HG03139 (cell line): ENCODE measurements around the gene RASGRF2.
"Not testable (repeated sequence)": the region's sequence is repeated elsewhere in the genome, so short reads cannot be mapped to it uniquely, and the experiment has no call there.

Experiments
- ATAC-seq: cut with Tn5 transposase; IDR thresholded peaks from one replicate; pipeline ENCODE4 v1.9.1; 2021; ENCODE audit not compliant: unreplicated experiment

RASGRF2 gene

DNA sequence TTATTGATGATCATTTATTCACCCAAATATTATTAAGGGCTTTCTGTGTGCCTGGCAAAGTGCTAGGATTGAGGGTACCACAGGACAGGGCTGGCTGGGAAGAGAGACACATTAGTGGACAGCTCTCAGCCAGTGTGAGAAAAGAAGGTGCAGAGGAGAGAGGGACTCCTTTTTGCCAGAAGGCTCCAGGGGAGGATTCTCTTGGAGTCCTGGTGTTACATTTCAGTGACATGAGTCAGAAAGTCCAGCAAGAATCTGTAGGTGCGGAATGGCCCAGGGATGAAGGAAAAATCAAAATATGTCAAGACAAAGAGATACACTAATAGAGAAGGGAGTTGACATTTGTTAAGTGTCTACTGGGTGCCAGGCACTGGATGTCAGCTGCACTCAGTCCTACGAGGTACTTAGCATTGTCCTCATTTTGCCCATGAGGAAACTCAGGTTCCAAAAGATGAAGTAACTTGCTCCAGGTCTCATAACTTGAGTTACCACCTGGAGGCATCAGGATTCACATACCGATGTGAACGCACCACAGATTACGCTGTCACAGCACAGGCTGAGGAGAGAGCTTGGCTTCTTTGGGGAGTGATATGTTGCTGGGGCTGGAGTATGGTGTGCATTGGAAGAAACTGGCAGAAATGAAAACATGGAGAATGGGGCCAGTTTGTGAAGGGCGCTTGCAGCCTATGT, 60.5 kb downstream of the RASGRF2 start:
- ATAC-seq: no peak

DNA sequence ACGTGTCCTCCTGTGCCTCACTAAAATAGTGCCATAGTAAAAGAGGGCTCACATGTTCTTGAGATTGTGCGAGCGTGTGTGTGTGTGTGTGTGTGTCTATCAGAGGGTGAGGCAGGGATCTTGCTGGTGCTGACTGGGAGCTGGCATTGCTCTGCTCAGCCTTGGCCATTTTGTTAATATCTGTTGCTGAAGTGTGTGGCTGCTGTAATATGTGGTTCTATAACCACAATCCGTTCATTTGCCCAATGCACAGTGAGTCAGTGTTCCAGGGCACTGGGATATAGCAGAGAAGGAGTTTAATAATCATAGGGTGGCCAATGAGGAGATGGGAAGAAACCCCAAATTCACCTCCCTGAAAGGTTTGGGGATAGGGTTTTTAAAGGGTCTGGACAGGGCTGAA, 61.3 kb downstream of the RASGRF2 start:
- ATAC-seq: no peak

DNA sequence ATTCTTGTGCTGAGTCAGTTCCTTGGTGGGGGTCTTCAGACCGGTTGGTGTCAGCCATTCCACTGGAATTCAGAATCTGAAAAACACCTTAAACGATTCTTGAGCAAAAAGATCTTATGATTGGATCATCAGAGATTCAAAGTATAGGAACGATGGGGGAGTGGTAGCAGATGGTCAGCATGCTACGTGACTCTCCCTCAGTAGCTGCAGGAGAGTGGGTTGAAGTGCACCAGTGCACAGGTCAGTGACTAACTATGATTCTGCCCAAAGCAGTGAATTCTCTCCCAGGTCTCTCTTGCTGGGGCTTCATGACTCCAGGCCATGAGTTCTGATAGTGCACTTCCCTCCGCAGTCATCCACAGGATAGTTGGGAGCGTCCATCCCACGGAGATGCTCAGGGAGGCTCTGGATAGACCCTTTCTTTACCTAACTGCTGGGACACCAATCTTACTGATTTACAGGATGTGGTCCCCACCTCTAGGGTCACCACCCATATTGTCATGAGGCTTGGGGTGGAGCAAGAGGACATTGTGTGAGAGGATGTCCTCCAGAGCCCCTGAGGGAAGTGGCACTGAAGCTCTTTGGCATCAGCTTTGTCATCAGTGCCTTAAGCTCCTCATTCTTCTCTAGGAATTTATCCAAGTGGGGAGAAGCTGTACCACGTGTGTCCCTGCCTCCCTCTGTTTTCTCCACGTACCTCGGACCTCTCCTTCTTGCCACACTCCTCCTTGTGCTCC, 62.0 kb downstream of the RASGRF2 start:
- no peak for ATAC-seq

DNA sequence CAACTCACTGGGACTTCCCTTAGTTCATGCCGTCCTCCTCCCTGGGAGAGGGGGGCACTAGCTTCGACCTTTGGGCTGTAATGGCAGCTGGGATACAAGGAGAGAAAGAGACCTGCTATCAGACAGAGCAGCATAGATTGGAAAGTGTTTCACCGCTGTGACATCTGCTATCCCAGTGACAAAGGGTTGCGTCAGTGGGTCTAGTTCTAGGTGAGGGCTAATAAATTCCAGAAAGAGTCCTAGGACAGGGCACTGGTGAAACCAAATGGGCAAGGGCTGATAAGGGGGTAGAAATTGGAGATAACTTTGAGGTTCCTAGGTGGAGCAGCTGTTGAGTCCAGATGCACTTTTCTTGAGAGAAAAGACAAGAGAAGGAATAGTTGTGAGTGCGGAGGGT, 62.5 kb downstream of the RASGRF2 start:
- no peak for ATAC-seq

DNA sequence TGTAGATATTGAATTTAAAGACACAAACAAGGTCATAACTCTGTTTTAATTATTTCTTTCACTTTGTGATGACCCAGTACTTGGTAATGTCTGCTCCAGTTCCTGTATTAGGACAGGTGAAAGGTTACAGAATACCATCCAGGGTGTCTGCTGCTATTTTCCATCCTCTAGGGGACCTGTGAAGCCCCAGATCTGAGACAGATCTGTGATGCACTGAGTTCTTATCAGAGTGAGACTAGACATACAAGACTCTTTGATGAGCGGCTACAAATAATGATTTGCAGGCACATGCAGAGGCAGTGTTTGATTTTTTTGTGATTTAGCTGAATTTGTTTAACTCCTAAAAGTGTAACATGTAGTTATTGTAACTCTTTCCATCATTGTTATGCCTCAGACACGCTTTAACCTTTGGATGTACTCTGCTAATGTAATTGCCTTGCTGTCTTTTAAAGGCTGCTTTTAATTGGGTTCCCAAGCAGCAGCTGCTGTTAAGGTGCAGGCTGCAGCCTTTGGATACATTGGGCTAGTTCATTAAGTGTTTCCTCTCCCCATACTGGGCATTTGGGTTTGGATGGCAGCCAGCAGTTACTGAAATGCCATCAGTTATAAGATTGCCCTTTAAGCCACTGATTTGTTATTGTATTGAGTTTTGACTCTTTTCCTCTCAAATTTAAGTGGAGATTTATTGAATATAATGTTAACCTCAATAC, 63.3 kb downstream of the RASGRF2 start:
- no peak for ATAC-seq

DNA sequence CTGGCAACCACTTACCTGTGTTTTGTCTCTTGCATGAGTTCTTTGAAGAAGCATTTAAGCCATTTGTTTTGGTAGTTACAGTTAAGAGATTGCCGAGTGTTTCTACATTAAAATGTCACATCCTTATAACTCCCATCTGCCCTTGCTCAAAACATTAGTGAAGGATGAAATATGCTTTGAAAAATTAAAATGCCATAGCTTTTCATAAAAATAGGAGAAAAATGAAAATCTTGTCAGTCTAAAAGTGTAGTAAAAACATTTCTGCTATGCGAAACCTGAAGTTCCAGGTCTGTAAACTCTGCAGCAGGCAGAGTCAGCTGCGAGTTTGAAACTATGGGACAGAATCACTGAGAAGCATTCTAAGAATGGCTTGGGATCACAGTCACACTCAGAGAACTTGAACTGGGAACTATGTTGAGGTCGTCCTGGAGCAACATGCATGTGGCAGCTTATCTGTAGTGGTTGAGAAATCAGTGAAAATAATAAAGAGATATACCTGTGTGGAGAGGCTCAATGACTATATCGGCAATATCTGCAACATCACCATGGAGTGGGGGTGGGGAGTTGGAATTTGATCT, 67.4 kb downstream of the RASGRF2 start:
- ATAC-seq: no peak

DNA sequence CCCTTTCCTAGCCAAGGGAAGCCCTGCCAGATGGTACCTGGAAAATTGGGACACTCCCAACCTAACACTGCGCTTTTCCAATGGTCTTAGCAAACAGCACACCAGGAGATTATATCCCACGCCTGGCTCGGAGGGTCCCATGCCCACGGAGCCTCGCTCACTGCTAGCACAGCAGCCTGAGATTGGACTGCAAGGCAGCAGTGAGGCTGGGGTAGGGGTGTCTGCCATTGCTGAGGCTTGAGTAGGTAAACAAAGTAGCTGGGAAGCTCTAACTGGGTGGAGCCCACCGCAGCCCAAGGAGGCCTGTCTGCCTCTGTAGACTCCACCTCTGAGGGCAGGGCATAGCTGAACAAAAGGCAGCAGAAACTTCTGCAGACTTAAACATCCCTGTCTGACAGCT, 68.7 kb downstream of the RASGRF2 start:
- ATAC-seq: not testable (repeated sequence)

DNA sequence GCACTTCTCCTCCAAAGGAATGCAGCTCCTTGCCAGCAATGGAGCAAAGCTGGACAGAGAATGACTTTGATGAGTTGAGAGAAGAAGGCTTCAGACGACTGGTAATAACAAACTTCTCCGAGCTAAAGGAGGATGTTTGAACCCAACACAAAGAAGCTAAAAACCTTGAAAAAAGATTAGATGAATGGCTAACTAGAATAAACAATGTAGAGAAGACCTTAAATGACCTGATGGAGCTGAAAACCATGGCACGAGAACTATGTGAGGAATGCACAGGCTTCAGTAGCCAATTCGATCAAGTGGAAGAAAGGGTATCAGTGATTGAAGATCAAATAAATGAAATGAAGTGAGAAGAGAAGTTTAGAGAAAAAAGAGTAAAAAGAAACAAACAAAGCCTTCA, 69.6 kb downstream of the RASGRF2 start:
- ATAC-seq: not testable (repeated sequence)

DNA sequence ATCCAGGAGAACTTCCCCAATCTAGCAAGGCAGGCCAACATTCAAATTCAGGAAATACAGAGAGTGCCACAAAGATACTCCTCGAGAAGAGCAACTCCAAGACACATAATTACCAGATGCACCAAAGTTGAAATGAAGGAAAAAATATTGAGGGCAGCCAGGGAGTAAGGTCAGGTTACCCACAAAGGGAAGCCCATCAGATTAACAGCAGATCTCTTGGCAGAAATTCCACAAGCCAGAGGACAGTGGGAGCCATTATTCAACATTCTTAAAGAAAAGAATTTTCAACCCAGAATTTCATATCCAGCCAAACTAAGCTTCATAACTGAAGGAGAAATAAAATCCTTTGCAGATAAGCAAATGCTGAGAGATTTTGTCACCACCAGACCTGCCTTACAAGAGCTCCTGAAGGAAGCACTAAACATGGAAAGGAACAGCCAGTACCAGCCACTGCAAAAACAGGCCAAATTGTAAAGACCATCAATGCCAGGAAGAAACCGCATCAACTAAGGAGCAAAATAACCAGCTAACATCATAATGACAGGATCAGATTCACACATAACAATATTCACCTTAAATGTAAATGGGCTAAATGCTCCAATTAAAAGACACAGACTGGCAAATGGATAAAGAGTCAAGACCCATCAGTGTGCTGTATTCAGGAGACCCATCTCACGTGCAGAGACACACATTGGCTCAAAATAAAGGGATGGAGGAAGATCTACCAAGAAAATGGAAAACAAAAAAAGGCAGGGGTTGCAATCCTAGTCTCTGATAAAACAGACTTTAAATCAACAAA, 70.3 kb downstream of the RASGRF2 start:
- not testable (repeated sequence) for ATAC-seq

DNA sequence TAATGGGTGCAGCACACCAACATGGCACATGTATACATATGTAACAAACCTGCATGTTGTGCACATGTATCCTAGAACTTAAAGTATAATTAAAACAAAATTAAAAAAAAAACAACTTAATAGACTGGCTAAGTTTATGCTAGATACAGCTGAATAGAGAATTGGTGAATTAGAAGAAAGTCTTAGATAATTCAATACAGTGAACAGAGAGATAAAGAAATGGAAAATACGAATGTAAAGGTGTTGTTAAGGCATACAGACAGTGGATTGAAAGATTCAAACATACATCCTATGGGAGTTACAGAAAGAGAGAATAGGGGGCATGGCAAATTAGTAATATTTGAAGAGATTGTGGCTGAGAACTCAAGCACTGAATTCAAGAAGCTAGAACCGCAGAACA, 75.4 kb downstream of the RASGRF2 start:
- no peak for ATAC-seq

DNA sequence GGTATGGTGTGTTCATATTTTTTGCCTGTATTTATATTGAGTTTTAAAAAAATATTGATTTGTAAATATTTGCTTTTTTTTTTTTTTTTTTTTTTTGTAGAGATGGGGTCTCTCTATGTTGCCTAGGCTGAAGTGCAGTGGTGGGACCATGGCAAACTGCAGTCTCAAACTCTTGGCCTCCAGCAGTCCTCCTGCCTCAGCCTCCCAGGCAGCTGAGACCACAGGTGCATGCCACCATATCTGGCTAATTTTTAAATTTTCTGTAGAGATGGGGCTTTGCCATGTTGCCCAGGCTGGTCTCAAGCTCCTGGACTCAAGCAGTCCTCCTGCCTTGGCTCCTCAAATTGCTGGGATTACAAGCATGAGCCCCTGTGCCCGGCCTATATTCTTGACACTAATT, 78.3 kb downstream of the RASGRF2 start:
- no peak for ATAC-seq

DNA sequence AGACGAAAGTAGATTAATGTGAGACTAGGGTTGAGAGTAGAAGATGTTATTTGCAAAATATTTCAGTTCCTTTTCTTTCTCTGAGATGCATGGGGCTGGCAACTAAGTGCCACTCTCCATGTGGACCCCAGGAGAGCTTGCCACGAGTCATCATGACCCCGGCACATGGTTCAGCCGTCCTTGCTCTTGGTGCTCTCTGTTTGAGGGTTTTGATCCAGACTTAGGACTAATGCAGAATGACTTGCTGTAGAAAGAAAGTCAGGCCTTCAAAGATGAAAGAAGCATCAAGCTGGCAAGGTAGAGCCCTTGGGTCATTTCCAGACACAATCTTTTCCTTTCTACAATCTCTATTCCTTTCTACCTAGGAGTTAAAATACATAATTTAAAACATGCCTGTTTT, 84.7 kb downstream of the RASGRF2 start:
- no peak for ATAC-seq

DNA sequence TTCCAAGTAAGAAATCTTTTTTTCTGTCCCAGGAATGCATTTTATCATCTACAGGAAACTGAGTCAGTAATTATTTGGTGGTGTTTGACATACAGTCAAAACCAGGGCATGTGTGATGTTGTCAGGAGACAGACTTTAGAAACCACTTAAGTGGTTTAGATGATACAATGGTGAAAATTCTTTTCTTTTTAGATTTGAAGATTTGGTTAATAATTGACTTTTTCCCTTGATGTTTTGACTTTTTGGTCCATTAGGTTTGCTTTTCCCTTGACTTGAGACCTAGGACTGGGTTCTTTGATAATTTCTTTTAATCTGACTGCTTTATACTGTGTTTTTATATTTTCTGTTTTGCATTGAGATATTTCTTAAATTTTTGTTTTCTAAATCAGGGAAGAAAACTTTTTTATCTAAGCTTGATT, 85.2 kb downstream of the RASGRF2 start:
- ATAC-seq: no peak

DNA sequence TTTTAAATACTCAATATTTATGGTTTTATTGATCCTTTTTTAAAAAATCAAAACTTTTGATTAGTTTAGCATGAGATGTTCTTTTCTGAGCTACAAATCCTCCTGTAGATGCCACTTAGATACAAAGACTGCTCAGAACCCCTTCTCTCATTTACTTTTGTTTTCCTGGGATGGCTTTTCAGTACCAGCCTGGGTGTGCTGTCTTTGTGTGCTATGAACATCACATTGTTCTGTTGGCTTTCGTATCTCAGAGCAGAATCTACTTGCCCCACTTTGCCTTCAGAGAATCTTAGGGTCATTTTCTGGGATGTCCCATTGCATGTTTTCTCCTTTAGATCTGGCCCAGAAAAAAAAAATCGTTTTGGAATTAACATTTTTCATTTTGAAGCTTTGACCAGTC, 85.9 kb downstream of the RASGRF2 start:
- no peak for ATAC-seq

DNA sequence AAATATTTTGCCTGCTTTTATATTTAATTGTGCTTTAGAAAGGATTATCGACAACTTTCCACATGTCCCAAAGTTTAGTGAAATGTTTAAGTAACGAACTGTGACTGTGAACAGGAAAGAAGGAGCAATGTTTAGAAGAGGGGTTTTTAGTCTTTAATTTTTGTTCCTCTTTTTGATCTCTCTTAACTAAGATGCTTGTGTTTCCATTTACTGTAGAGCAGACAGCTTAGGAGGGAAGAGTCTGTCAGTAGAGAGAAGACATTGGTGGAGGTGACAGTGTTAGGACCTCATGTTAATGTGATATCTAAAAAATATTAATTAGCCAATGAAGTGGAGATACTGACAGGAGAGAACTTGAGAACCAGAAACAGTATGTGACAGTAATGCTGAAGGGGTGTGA, 92.2 kb downstream of the RASGRF2 start:
- ATAC-seq: no peak

DNA sequence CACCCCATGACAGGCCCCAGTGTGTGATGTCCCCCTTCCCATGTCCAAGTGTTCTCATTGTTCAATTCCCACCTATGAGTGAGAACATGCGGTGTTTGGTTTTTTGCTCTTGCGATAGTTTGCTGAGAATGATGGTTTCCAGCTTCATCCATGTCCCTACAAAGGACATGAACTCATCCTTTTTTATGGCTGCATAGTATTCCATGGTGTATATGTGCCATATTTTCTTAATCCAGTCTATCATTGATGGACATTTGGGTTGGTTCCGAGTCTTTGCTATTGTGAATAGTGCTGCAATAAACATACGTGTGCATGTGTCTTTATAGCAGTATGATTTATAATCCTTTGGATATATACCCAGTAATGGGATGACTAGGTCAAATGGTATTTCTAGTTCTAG, 93.1 kb downstream of the RASGRF2 start:
- ATAC-seq: not testable (repeated sequence)

DNA sequence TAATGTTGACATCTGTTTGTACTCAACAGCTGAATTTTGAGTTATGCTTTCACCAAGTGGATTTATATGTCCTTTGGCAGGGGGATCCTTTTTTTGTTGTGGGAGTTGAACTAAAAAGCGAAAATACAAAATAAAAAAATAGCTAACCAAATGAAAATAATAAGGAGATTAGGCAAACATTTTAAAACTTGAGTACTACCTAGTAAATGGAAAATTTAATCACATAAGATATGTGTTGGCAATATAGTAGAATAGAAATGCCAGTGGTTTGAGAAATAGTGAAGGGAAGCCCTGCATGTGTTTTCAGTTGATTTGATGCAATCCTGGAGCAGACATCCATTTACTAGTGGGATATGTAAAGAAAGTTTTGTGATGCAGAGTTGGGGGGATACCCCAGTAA, 98.0 kb downstream of the RASGRF2 start:
- ATAC-seq: no peak

DNA sequence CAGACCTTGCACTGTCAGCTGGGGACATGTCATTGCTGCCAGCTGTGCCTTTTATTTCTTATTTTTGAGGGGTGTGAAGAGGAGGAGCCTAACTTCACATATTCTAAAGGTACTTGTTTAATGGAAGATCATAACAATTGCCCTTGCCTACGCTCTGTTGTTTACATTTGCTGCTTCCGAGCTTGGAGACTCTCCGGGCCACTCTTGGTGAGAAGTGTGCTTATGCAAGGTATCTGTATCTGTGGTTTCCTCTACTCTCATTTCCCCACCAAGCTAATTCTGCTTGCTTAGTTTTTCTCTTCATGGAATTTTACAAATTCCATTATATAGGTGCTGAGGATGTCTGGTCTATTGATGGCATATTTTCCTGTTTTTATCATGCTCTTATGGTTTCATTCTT, 105.3 kb downstream of the RASGRF2 start:
- no peak for ATAC-seq

DNA sequence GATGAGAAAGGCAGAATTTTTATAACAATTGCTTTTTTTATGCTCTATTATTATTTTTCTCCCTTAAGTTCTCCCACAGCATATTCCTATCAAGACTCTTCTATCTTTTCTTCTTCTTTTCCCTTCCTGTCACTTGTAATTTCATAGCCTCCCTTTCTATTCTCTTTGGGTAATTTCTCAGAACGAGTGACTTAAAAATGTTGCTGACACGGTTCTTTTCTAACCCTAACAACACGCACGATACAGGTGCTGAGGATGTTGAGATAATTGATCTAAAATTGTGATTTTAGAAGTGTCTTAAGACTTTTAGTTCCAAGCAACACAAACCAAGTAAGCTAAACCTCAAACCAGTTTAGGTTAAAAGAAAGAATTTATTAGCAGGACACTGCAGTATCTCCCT, 105.9 kb downstream of the RASGRF2 start:
- no peak for ATAC-seq

DNA sequence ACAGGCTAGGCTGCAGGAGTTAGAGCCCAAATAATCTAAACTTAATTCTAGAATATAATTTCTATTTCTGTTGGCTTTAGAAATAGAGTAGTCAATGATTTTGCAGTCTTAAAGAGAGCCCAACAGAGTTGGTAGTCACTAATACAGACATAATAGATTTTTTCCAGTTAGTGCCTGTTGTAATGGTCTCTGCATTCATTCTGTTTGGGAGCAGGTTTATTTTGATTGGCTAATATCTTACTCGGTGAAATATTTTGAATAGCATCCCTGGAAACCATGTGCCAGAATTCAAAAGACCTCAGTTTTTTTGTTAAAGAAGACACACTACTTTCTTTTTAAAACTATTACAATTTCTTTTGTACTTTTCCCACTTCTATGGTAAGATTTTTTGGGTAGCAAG, 107.2 kb downstream of the RASGRF2 start:
- ATAC-seq: no peak

DNA sequence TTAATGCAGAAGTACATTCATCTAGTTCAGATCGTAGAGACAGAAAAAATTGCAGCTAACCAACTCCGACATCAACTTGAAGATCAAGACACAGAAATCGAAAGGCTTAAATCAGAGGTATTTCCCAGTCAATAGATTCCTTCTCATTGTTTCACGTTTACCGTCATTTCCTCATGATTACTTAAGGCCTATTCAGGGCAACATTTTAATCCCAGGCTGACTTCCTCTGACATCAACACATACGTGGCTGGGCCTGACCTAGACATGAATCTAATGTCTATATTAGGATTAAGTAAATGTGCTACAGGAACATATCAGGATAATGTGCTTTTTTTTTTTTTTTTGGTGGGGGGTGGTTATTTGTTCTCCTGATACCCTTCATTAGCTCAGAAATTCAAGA, 107.9 kb downstream of the RASGRF2 start:
- no peak for ATAC-seq
